ENCODE data around the gene RABGAP1L.

- no peak for TF ChIP-seq CTCF (IDR thresholded peaks at IDR 0.05)
- TF ChIP-seq POLR2A (IDR thresholded peaks at IDR 0.05): no peak
Measured at GRCh38 chr1:174224641-174225040, 65.3 kb downstream of the RABGAP1L start.

All from thyroid gland (tissue), 4 donors.